ENCODE results near the gene GJA10.

GRCh38 chr6:89941763-89942497 is 47.7 kb downstream of the GJA10 start:
- no peak for TF ChIP-seq CTCF (conservative IDR thresholded peaks at IDR 0.05)
- TF ChIP-seq ZFX (IDR thresholded peaks at IDR 0.05): no peak

Data from C4-2B (cell line).